A673 (cell line): ENCODE results near the gene FGFBP1.

Source experiments
- EZH2 ChIP-seq: fragments of 200-600 bp; sonication (generic); IDR thresholded peaks from 2 replicates; pipeline ENCODE4 v1.6.1; 2017; ENCODE audit warnings: borderline replicate concordance, low read depth, mild to moderate bottlenecking, mixed read lengths, antibody characterized with exemption, low read length; ENCODE audit not compliant: poor library complexity, severe bottlenecking
- TF ChIP-seq, protein P1 (sequence below): fragments of 300-800, 200-600 bp; sonication (generic); conservative IDR thresholded peaks from 2 replicates; pipeline ENCODE4 v1.5.1; 2017; ENCODE audit warnings: low read depth, mild to moderate bottlenecking, antibody characterized with exemption, low read length, moderate library complexity, mixed read lengths

DNA sequence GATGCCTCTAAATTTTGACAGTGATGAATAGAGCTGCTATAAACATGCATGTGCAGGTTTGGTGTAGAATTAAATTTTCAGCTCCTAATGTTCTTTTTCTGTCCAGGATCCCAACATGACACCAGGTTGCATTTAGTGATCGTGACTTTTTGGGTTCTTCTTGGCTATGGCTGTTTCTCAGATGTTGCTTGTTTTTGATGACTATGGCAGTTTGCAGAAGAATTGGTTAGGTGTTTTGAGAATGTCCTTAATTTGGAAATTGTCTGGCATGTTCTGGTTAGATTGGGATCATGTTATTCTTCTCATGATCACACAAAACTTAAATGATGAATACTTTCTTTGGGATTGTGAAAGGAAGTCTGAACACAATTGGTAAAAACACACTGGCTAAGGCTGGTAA is 3.7 kb upstream of the FGFBP1 start:
- TF ChIP-seq, protein P1, sequence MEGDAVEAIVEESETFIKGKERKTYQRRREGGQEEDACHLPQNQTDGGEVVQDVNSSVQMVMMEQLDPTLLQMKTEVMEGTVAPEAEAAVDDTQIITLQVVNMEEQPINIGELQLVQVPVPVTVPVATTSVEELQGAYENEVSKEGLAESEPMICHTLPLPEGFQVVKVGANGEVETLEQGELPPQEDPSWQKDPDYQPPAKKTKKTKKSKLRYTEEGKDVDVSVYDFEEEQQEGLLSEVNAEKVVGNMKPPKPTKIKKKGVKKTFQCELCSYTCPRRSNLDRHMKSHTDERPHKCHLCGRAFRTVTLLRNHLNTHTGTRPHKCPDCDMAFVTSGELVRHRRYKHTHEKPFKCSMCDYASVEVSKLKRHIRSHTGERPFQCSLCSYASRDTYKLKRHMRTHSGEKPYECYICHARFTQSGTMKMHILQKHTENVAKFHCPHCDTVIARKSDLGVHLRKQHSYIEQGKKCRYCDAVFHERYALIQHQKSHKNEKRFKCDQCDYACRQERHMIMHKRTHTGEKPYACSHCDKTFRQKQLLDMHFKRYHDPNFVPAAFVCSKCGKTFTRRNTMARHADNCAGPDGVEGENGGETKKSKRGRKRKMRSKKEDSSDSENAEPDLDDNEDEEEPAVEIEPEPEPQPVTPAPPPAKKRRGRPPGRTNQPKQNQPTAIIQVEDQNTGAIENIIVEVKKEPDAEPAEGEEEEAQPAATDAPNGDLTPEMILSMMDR, result no peak
- TF ChIP-seq EZH2, result no peak
